Neuron (in vitro differentiated cells): ENCODE measurements around the gene RHOBTB3.

ENCODE experiments used
- H2AFZ ChIP-seq: one replicate; pipeline ENCODE4 v1.6.1; 2013; ENCODE audit warnings: low read depth, mild to moderate bottlenecking, inconsistent platforms, low read length, moderate library complexity
- H3K27me3 ChIP-seq: one replicate; pipeline ENCODE4 v1.6.1; 2013; ENCODE audit warnings: low read length; ENCODE audit not compliant: insufficient read depth
- H3K36me3 ChIP-seq: one replicate; pipeline ENCODE4 v1.6.1; 2013; ENCODE audit warnings: low read length; ENCODE audit not compliant: insufficient read depth
- H3K4me1 ChIP-seq: one replicate; pipeline ENCODE4 v1.6.1; 2013; ENCODE audit warnings: low read length; ENCODE audit not compliant: insufficient read depth
- H3K4me3 ChIP-seq: 2 replicates; pipeline ENCODE4 v1.5.1; 2013; ENCODE audit warnings: mild to moderate bottlenecking, low read length, moderate library complexity
- H3K9me3 ChIP-seq: one replicate; pipeline ENCODE4 v1.6.1; 2013; ENCODE audit warnings: low read length

The RHOBTB3 gene

DNA sequence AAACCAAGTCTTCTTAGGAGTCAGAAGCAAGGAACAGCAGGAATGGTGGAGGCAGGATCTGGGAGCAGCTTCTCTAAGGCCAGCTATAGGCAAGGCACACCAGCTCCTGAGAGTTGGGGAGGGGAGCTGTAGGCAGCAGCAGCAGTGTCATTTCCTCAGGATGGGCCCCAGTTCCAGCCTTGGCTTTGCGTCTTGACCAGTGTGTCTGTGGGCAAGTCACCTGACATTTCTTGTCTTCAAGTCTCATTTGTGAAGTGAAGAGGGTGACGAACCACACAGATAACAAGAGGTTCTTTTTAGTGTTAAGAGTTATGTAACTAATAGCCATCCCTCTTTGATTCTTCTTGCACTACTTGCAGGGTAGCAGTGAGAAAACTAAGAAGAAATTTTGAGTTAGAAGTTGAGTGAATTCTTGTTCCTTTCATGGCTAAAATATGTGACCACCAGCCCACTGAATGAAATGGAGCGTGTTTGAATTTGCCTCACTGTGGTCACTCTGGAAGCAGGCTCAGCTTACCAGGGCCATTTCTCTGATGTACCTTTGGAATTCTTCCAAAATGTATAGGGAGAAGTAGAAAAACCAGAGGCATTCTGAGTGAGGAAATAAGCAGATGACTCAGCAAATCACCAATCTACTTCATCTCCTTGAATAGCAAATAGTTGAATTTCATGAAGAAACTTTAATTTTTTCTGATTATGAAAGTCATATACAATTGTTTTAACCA is 42.4 kb downstream of the RHOBTB3 start:
- Histone ChIP-seq H3K4me3 (no peak overlapping the region), H3K9me3 (no peaks in the 10 kb centered on the region), H3K36me3 (peaks cover 67% of the 10 kb centered on the region), H3K4me1 (no peaks in the 10 kb centered on the region), H3K27me3 (no peaks in the 10 kb centered on the region), H2AFZ (no peak overlapping the region)

DNA sequence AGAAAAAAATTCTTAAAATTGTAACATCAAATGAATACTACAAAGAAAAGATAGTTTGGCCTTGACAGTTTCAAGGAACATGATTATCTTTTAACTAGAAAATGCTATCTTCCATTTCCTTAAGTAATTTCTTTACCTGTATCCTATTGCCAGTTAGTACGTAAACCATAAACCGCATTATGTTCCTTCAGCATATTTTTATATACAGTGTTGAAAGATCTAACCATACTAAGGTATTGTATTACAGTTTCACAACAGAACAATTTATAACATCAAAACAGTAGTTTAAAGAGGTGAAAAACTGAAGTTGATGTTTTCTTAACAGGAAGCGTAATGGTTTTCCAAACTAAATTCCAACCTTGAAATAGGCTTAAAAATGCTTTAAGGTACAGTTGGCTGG is 46.3 kb downstream of the RHOBTB3 start:
- H3K36me3 ChIP-seq = peaks cover 63% of the 10 kb centered on the region

DNA sequence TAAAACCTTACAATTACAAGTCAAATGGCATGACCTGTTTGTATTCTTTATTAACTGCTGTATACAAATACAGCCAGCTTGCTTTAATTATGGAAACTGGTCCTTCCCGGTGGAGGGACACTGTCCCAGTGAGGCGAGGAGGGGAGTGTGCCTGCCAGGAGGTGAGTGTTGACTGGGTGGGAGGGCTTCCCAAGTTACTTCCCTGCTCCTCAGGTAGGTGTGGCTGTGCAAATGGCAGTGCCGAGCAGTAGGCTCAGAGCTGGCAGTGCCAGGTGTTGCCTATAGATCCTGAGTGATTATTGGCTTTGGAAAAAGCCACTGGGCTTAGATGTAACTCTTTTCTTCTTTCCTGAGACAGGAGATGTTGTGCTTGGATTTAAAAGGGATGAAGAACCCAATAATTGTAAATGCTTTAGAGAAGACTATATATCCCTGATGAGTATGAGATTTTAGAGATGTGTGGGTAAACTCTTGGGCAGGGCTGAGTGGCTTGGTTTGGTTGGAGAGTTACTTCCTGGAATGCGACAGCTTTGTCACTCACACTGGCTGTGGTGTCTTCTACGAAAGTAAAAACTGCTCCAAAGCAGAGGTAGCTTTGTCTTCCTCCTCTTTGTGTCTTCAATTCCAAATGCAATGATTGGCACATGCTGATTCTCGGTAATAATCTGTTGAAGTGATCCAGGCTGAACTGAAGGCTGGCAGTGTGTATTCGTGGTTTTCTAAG is 47.7 kb downstream of the RHOBTB3 start:
- H3K4me3 ChIP-seq = no peak overlapping the region
- H2AFZ ChIP-seq = no peak overlapping the region
- H3K27me3 ChIP-seq = no peaks in the 10 kb centered on the region
- no peaks in the 10 kb centered on the region for H3K4me1 ChIP-seq
- peaks cover 54% of the 10 kb centered on the region for H3K36me3 ChIP-seq
- peaks cover 2% of the 10 kb centered on the region for H3K9me3 ChIP-seq

More for the DNA sequence above, 46.3 kb downstream of the RHOBTB3 start:
- no peaks in the 10 kb centered on the region for H3K27me3 ChIP-seq
- H3K4me1 ChIP-seq = no peaks in the 10 kb centered on the region
- no peak overlapping the region for H3K4me3 ChIP-seq
- no peak overlapping the region for H2AFZ ChIP-seq
- H3K9me3 ChIP-seq = no peaks in the 10 kb centered on the region

DNA sequence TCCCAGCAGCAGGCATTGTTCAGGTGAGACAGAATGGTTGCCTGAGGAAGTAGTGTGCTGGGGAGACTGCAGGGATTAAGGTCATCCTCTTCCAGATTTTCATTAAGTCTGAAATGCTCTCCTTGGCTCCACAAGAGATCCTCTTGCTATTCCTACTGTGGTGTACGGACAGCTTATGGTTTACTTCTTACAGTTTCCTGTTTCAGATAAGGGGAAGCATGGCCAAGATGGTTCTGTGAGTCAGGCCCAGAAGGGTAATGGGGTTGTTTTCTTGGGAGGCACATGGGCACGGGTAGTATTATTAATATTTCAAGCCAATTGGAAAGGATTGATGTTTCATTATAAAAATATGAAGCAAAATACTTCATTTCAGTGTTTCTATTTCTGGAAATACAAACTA is 48.5 kb downstream of the RHOBTB3 start:
- H3K27me3 ChIP-seq = no peaks in the 10 kb centered on the region
- H3K4me1 ChIP-seq = no peaks in the 10 kb centered on the region

GRCh38 chr5:95780597-95780996 is 49.5 kb downstream of the RHOBTB3 start:
- no peaks in the 10 kb centered on the region for H3K27me3 ChIP-seq
- H3K36me3 ChIP-seq = peaks cover 60% of the 10 kb centered on the region
- peaks cover 5% of the 10 kb centered on the region for H3K9me3 ChIP-seq
- H2AFZ ChIP-seq = no peak overlapping the region
- no peak overlapping the region for H3K4me3 ChIP-seq
- no peaks in the 10 kb centered on the region for H3K4me1 ChIP-seq

More for the DNA sequence above, 48.5 kb downstream of the RHOBTB3 start:
- H3K36me3 ChIP-seq = peaks cover 58% of the 10 kb centered on the region
- H3K9me3 ChIP-seq = peaks cover 3% of the 10 kb centered on the region
- H3K4me3 ChIP-seq = no peak overlapping the region
- H2AFZ ChIP-seq = no peak overlapping the region

DNA sequence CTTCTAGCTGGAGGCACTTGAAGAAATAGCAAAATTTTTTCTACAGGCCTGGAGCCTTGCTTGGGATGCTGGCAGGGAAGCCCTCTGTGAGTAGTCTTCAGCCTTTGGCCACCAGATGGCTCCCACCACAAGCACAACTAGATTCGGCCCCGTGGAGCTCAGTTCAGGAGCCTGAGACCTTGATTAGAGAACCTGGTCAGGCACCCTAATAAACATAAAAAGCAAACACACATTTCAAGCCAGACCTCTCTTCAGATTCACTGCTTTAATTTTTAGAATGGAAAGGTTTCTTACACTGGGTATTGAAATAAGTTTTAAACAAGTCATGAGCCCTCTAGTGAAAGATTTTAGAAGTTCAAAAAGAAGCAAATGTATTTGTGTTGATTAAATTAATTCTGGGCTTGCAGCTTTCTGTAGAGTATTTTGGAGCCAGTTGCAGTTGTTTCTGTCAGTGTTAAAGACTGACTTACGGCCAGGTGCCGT is 50.0 kb downstream of the RHOBTB3 start:
- Histone ChIP-seq H3K4me3 (no peak overlapping the region), H3K27me3 (no peaks in the 10 kb centered on the region), H3K36me3 (peaks cover 62% of the 10 kb centered on the region), H3K9me3 (peaks cover 5% of the 10 kb centered on the region), H3K4me1 (no peaks in the 10 kb centered on the region), H2AFZ (no peak overlapping the region)

DNA sequence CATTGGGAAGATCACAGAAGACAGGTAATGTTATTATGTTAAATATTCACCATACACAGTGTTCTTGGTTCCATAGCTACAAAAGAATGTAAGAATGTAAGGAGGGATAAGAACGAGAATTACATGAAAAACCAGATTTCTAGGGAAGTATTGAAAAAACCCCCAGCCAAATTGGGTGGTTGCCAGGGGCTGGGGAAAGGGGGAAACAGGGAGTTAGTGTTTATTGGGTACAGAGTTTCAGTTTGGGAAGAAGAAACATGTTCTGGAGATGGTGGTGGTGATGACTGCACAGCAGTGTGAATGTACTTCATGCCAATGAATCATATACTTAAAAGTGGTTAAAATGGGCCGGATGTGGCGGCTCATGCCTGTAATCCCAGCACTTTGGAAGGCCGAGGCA is 51.0 kb downstream of the RHOBTB3 start:
- peaks cover 67% of the 10 kb centered on the region for H3K36me3 ChIP-seq

DNA sequence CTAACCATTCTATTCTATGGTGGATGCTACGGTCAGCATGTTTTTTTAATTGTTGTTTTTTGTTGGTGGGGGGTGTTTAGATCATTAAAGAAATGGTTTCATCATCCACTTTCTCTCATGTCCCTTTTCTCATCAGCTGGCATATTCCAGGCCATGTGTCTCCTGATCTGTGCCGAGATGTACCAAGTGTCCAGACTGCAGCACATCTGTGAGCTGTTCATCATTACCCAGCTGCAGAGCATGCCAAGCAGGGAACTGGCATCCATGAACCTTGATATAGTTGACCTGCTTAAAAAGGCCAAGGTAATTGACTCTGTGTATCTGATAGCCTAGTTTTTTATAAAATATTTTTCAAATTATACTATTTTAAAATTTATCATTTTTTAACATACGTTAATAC is 52.5 kb downstream of the RHOBTB3 start:
- no peaks in the 10 kb centered on the region for H3K27me3 ChIP-seq
- peaks cover 79% of the 10 kb centered on the region for H3K36me3 ChIP-seq
- H3K4me3 ChIP-seq = no peak overlapping the region
- no peak overlapping the region for H2AFZ ChIP-seq
- H3K4me1 ChIP-seq = no peaks in the 10 kb centered on the region
- H3K9me3 ChIP-seq = peaks cover 5% of the 10 kb centered on the region

More for the DNA sequence above, 51.0 kb downstream of the RHOBTB3 start:
- no peak overlapping the region for H2AFZ ChIP-seq
- H3K9me3 ChIP-seq = peaks cover 5% of the 10 kb centered on the region
- no peaks in the 10 kb centered on the region for H3K27me3 ChIP-seq
- no peak overlapping the region for H3K4me3 ChIP-seq
- no peaks in the 10 kb centered on the region for H3K4me1 ChIP-seq

GRCh38 chr5:95784514-95785302 is 53.6 kb downstream of the RHOBTB3 start:
- H2AFZ ChIP-seq = no peak overlapping the region
- H3K27me3 ChIP-seq = no peaks in the 10 kb centered on the region
- peaks cover 5% of the 10 kb centered on the region for H3K9me3 ChIP-seq
- H3K4me1 ChIP-seq = no peaks in the 10 kb centered on the region
- H3K4me3 ChIP-seq = no peak overlapping the region
- H3K36me3 ChIP-seq = peaks cover 77% of the 10 kb centered on the region

DNA sequence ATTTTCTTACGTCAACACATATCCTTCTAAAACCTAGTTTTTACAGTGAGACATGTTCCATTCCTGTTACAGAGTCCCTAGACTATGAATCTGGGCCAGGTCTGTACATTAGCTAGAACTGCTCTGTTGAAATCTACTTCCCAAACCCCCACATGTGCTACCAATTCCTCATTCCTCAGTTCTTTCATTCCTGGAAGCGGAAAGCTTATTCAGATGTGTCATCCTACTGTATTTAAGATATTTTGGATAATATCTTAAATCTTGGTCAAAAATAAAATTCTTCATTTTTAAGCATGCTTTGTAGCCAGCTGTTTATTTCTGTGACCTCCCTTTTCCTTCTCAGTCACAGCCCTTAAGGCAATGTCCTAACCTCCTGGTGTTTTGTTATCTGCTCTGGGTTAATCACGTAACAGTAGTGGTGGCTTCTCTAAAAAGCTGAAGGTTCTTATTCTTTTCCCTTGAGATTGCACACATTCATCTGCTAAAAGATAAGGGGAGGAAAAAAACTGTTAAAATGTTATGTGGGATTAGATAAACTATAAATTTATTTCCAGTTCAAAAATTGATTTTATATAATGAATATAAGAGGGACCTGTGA is 55.8 kb downstream of the RHOBTB3 start:
- no peaks in the 10 kb centered on the region for H3K4me1 ChIP-seq
- peaks cover 5% of the 10 kb centered on the region for H3K9me3 ChIP-seq
- H3K4me3 ChIP-seq = no peak overlapping the region
- H2AFZ ChIP-seq = no peak overlapping the region
- no peaks in the 10 kb centered on the region for H3K27me3 ChIP-seq
- H3K36me3 ChIP-seq = peaks cover 78% of the 10 kb centered on the region

DNA sequence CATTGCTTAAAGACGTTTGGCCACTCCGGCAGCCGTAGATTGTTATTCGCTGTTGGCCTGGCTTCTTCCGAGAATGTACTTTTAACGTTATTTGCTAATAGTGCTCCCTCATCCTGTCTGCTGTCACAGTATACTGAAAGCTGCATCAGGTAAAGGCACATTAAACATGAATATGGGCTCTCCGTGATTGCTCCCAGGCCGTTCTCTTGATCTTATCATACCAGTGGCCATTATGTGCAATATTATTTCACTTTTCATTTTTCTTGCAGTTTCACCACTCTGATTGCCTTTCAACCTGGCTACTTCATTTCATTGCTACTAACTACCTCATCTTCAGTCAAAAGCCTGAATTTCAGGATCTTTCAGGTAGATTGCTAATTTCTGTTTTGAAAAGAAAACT is 57.4 kb downstream of the RHOBTB3 start:
- Histone ChIP-seq H3K27me3 (no peaks in the 10 kb centered on the region), H2AFZ (no peak overlapping the region), H3K4me3 (no peak overlapping the region), H3K36me3 (peaks cover 86% of the 10 kb centered on the region), H3K4me1 (no peaks in the 10 kb centered on the region), H3K9me3 (peaks cover 5% of the 10 kb centered on the region)

DNA sequence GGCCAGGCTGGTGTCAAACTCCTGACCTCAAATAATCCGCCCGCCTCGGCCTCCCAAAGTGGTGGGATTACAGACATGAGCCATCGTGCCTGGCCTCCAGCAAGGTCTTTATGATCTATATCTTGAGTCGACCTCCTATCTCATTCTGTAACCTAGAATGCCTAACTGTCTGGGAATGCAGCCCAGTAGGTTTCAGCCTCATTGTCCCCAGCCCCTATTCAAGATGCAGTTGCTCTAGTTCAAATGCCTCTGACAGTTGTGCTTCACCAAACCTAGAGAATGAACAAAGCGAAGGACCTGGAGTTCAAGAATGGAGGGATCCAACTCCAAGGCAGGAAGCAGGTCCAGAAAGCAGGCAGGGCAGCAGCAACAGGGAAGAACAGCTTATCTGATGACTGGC is 60.6 kb downstream of the RHOBTB3 start:
- H3K4me3 ChIP-seq = no peak overlapping the region
- H3K9me3 ChIP-seq = no peaks in the 10 kb centered on the region
- peaks cover 81% of the 10 kb centered on the region for H3K36me3 ChIP-seq
- H3K27me3 ChIP-seq = no peaks in the 10 kb centered on the region
- no peaks in the 10 kb centered on the region for H3K4me1 ChIP-seq
- H2AFZ ChIP-seq = no peak overlapping the region
